Natural killer cell (primary cell): ENCODE measurements around the gene CITED4. TPM values are rescaled to one million over a fixed set of nuclear protein-coding genes. Genes with fewer than 3 reads are reported as not detected.
A peak's percentile ranks its signal among the peaks of the same experiment; 100 is the strongest.

Source experiments
- ATAC-seq, 3 donors: fragments of 150-1000 bp in 2 of 3; fragments of 200-7000 bp in 1 of 3; cut with Tn5 transposase; 1 replicate in 1 of 3; 2 replicates in 2 of 3; pipeline ENCODE4 v1.10.0; 2021; ENCODE audit warnings: mild to moderate bottlenecking in 2 of 3, moderate library complexity in 2 of 3
- DNase-seq, 2 donors: peaks; one replicate each; pipeline versions ENCODE4 v3.0.0 to v3.0.0-alpha.2; 2013 to 2021; ENCODE audit warnings: mixed read lengths in 1 of 2
- H3K27ac ChIP-seq: one replicate; pipeline ENCODE4 v1.5.1; 2013; ENCODE audit warnings: mild to moderate bottlenecking, low read length
- H3K27me3 ChIP-seq: one replicate; pipeline ENCODE4 v1.6.1; 2013; ENCODE audit warnings: low read length; ENCODE audit not compliant: control insufficient read depth, insufficient read depth
- H3K36me3 ChIP-seq: one replicate; pipeline ENCODE4 v1.6.1; 2013; ENCODE audit warnings: low read length; ENCODE audit not compliant: control insufficient read depth, insufficient read depth
- H3K4me1 ChIP-seq: one replicate; pipeline ENCODE4 v1.6.1; 2013; ENCODE audit warnings: low read length; ENCODE audit not compliant: control insufficient read depth, insufficient read depth
- H3K4me3 ChIP-seq: one replicate; pipeline ENCODE4 v1.5.1; 2013; ENCODE audit warnings: low read length
- H3K9me3 ChIP-seq: one replicate; pipeline ENCODE4 v1.6.1; 2013; ENCODE audit warnings: low read length; ENCODE audit not compliant: control insufficient read depth, insufficient read depth
- H3K27ac Mint-ChIP-seq, 2 donors: one replicate each; pipeline ENCODE4 v1.8.0; 2022; ENCODE audit warnings: mild to moderate bottlenecking in 2 of 2, mixed read lengths in 2 of 2, moderate library complexity in 1 of 2
- H3K27me3 Mint-ChIP-seq, 2 donors: one replicate each; pipeline ENCODE4 v1.8.0; 2022; ENCODE audit warnings: low read depth in 2 of 2, mixed read lengths in 2 of 2
- H3K36me3 Mint-ChIP-seq: one replicate; pipeline ENCODE4 v1.8.0; 2022; ENCODE audit warnings: mixed read lengths
- H3K4me1 Mint-ChIP-seq, 2 donors: one replicate each; pipeline ENCODE4 v1.8.0; 2022; ENCODE audit warnings: mixed read lengths in 2 of 2
- H3K4me3 Mint-ChIP-seq: one replicate; pipeline ENCODE4 v1.8.0; 2022; ENCODE audit warnings: mild to moderate bottlenecking, moderate library complexity, mixed read lengths
- H3K9me3 Mint-ChIP-seq, 2 donors: one replicate each; pipeline ENCODE4 v1.8.0; 2022; ENCODE audit warnings: mixed read lengths in 2 of 2
- whole genome bisulfite sequencing: methylation state at CpG from one replicate; pipeline ENCODE4 v1.1.7; 2013; ENCODE audit warnings: missing lambda C conversion rate; ENCODE audit not compliant: insufficient coverage; 5-methylcytosine and 5-hydroxymethylcytosine counted together
- intact Hi-C: fragments of 100-400 bp; cut with micrococcal nuclease; formaldehyde crosslinking; loops from one replicate; pipeline ENCODE4 v1.14.2; 2022
- total RNA-seq, 4 donors: library from RNA; stranded (reverse); fragments of 120-200 nt in 1 of 4; gene quantifications; one replicate each; pipeline versions ENCODE4 v1.2.3 to v1.2.4, GENCODE V29; 2013 to 2022
- TF ChIP-seq, protein P1 (sequence below): fragments of 200-600 bp; IDR thresholded peaks from one replicate; pipeline ENCODE4 v1.8.0; 2022; ENCODE audit warnings: antibody characterized with exemption

The CITED4 gene
- total RNA-seq, 3 donors from 2014 or later (not counting 1 experiment from before 2014, with no cell fraction given): 3.5 to 7.7 (median 4.9) TPM

DNA sequence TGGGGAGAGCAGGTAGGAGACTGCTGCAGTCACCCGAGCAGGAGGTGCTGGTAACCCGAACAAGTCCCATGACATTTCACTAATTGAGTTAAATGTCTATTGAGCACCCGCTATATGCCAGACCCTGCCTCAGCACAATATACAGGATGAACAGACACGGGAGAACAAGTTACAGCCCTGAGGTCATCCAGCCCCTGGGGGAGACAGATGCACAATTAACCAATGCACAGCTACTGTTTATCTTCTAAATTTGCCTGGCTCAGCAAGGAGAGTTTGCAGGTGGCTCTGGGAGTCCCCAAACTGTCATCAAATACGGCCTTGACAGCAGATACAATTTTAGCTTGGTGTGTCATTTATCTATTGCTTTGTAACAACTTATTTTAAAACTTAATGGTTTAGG lies 18.1 kb downstream of the CITED4 start:
- Mint-ChIP-seq H3K27ac (peak overlapping the region in 1 of 2 donors; percentile 5), H3K4me3 (no peak overlapping the region), H3K36me3 (no peaks in the 10 kb centered on the region), H3K27me3 (no peaks in the 10 kb centered on the region), H3K4me1 (peaks cover 15 to 22% of the 10 kb centered on the region in 2 donors), H3K9me3 (no peaks in the 10 kb centered on the region)
- intact Hi-C loops: no loop called here
- 80% methylated on average over 5 of the region's 5 CpGs for WGBS
- TF ChIP-seq, protein P1, sequence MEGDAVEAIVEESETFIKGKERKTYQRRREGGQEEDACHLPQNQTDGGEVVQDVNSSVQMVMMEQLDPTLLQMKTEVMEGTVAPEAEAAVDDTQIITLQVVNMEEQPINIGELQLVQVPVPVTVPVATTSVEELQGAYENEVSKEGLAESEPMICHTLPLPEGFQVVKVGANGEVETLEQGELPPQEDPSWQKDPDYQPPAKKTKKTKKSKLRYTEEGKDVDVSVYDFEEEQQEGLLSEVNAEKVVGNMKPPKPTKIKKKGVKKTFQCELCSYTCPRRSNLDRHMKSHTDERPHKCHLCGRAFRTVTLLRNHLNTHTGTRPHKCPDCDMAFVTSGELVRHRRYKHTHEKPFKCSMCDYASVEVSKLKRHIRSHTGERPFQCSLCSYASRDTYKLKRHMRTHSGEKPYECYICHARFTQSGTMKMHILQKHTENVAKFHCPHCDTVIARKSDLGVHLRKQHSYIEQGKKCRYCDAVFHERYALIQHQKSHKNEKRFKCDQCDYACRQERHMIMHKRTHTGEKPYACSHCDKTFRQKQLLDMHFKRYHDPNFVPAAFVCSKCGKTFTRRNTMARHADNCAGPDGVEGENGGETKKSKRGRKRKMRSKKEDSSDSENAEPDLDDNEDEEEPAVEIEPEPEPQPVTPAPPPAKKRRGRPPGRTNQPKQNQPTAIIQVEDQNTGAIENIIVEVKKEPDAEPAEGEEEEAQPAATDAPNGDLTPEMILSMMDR: no peak
- no peak overlapping the region for H3K27ac ChIP-seq
- H3K4me3 ChIP-seq: no peak overlapping the region
- H3K9me3 ChIP-seq: no peaks in the 10 kb centered on the region
- peaks cover 11% of the 10 kb centered on the region for H3K4me1 ChIP-seq
- DNase-seq (no peak), ATAC-seq (no peak)
- H3K27me3 ChIP-seq: no peaks in the 10 kb centered on the region
- no peaks in the 10 kb centered on the region for H3K36me3 ChIP-seq

DNA sequence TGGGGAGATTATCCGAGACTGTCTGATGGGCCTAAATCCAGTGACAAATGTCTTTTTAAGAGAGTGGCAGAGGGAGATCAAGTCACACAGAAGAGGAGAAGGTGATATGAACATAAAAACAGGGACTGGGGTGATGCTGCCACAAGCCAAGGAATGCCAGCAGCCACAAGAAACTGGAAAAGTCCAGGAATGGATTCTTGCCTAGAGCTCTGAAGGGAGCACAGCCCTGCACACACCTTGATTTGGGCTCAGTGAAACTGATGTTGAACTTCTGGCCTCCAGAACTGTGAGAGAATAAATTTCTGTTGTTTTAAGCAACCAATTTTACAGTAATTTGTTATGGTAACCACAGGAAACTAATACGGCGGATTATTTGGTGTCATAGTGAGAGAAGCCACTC lies 19.5 kb downstream of the CITED4 start:
- no peaks in the 10 kb centered on the region for H3K27me3 Mint-ChIP-seq
- peaks cover 15 to 22% of the 10 kb centered on the region in 2 donors for H3K4me1 Mint-ChIP-seq
- H3K9me3 Mint-ChIP-seq: no peaks in the 10 kb centered on the region
- H3K36me3 ChIP-seq: no peaks in the 10 kb centered on the region
- DNase-seq (no peak), ATAC-seq (no peak)
- H3K36me3 Mint-ChIP-seq: no peaks in the 10 kb centered on the region
- intact Hi-C loops: no loop called here
- no peak overlapping the region for H3K27ac Mint-ChIP-seq
- H3K4me3 ChIP-seq: no peak overlapping the region
- no peak overlapping the region for H3K27ac ChIP-seq
- no peaks in the 10 kb centered on the region for H3K9me3 ChIP-seq
- peaks cover 11% of the 10 kb centered on the region for H3K4me1 ChIP-seq
- no peaks in the 10 kb centered on the region for H3K27me3 ChIP-seq
- no peak overlapping the region for H3K4me3 Mint-ChIP-seq
- 90% methylated on average over 3 of the region's 3 CpGs for WGBS
- TF ChIP-seq, protein P1: no peak

DNA sequence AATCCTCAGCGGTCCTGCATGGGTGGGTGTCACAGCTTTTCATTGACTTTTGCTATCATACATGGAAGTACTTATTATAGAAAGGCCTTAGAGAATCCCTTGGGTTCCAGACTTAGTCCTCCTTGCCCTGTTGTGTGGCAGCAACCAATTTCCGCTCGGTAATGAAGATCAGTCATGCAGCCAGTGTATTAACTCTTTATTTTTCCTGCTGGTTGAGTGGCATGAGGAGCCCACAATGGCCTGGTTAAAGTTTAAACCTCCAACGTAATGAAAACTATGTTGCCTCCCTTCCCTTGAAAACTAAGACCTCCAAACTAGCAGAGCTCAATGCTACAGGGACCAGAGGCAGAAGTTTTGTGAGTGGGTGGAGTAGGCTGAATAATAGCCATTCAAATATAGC lies 20.0 kb downstream of the CITED4 start:
- intact Hi-C loops: no loop called here
- Mint-ChIP-seq H3K4me1 (peaks cover 15 to 22% of the 10 kb centered on the region in 2 donors), H3K27me3 (no peaks in the 10 kb centered on the region), H3K27ac (no peak overlapping the region), H3K4me3 (no peak overlapping the region), H3K9me3 (no peaks in the 10 kb centered on the region), H3K36me3 (no peaks in the 10 kb centered on the region)
- TF ChIP-seq, protein P1: no peak
- DNase-seq (no peak), ATAC-seq (no peak)
- Histone ChIP-seq H3K36me3 (no peaks in the 10 kb centered on the region), H3K27ac (no peak overlapping the region), H3K4me3 (no peak overlapping the region), H3K9me3 (no peaks in the 10 kb centered on the region), H3K4me1 (peaks cover 11% of the 10 kb centered on the region), H3K27me3 (no peaks in the 10 kb centered on the region)
- WGBS: 91% methylated on average over 3 of the region's 4 CpGs

DNA sequence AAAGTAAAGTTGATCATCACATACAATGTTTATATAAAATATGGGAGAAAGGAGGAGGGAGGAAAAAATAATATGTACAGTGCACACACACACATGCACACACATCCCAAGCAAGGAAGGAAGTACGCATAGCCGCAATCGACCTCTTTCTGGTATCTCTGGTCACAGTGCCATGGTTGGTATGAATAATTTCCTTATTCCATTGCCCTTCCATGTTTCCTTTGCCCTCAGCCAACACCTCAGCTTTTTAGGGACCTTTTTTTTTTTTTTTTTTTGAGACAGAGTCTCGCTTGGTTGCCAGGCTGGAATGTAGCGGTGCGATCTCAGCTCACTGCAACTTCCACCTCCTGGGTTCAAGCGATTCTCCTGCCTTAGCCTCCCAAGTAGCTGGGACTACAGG lies 20.6 kb downstream of the CITED4 start:
- 71% methylated on average over 3 of the region's 7 CpGs for WGBS
- no peak for DNase-seq

More for the DNA sequence above, 20.6 kb downstream of the CITED4 start:
- intact Hi-C loops: no loop called here
- Mint-ChIP-seq H3K27me3 (no peaks in the 10 kb centered on the region), H3K4me1 (peaks cover 15 to 22% of the 10 kb centered on the region in 2 donors), H3K36me3 (no peaks in the 10 kb centered on the region), H3K4me3 (no peak overlapping the region), H3K27ac (no peak overlapping the region), H3K9me3 (no peaks in the 10 kb centered on the region)
- peaks cover 11% of the 10 kb centered on the region for H3K4me1 ChIP-seq
- no peak overlapping the region for H3K4me3 ChIP-seq
- H3K36me3 ChIP-seq: no peaks in the 10 kb centered on the region
- H3K27ac ChIP-seq: no peak overlapping the region
- no peak for ATAC-seq
- no peaks in the 10 kb centered on the region for H3K9me3 ChIP-seq
- H3K27me3 ChIP-seq: no peaks in the 10 kb centered on the region
- TF ChIP-seq, protein P1: no peak
